DOHH2 (cell line): ENCODE measurements around the gene EMILIN3.

Experiments used
- H3F3A ChIP-seq: fragments of 200-600 bp; sonication (generic), shearing (Covaris generic); 2 replicates; pipeline ENCODE4 v1.6.0; 2016; ENCODE audit warnings: antibody characterized with exemption, mild to moderate bottlenecking; ENCODE audit not compliant: control insufficient read depth, insufficient read depth
- H3K27ac ChIP-seq: fragments of 200-600 bp; sonication (generic); 2 replicates; pipeline ENCODE4 v1.5.1; 2014; ENCODE audit warnings: low read depth, mild to moderate bottlenecking, low read length, moderate library complexity
- H3K27me3 ChIP-seq: fragments of 200-600 bp; sonication (generic); 2 replicates; pipeline ENCODE4 v1.6.1; 2014; ENCODE audit warnings: mild to moderate bottlenecking, low read length, mixed read lengths; ENCODE audit not compliant: control insufficient read depth
- H3K36me3 ChIP-seq: fragments of 200-600 bp; sonication (generic); 2 replicates; pipeline ENCODE4 v1.6.1; 2014; ENCODE audit warnings: mild to moderate bottlenecking, low read length, moderate library complexity, mixed read lengths; ENCODE audit not compliant: control insufficient read depth
- H3K4me1 ChIP-seq: fragments of 200-600 bp; sonication (generic); 2 replicates; pipeline ENCODE4 v1.6.1; 2014; ENCODE audit warnings: mild to moderate bottlenecking, low read length, mixed read lengths; ENCODE audit not compliant: control insufficient read depth
- H3K4me2 ChIP-seq: fragments of 200-600 bp; sonication (generic); 2 replicates; pipeline ENCODE4 v1.6.0; 2014; ENCODE audit warnings: mild to moderate bottlenecking, low read length, moderate library complexity
- H3K4me3 ChIP-seq: fragments of 200-600 bp; sonication (generic); 2 replicates; pipeline ENCODE4 v1.5.1; 2014; ENCODE audit warnings: mild to moderate bottlenecking, low read length, mixed read lengths
- H3K79me2 ChIP-seq: fragments of 200-600 bp; sonication (generic); 2 replicates; pipeline ENCODE4 v1.6.1; 2014; ENCODE audit warnings: mild to moderate bottlenecking, low read length, mixed read lengths; ENCODE audit not compliant: control insufficient read depth
- H3K9me2 ChIP-seq: fragments of 200-600 bp; sonication (generic); replicated peaks from 2 replicates; pipeline ENCODE4 v1.6.1; 2014; ENCODE audit warnings: mild to moderate bottlenecking, low read length, mixed read lengths; ENCODE audit not compliant: control insufficient read depth
- H3K9me3 ChIP-seq: fragments of 200-600 bp; sonication (generic); 2 replicates; pipeline ENCODE4 v1.6.1; 2014; ENCODE audit warnings: antibody characterized with exemption, low read length, mixed read lengths; ENCODE audit not compliant: control insufficient read depth, insufficient read depth
- H4K20me1 ChIP-seq: fragments of 200-600 bp; sonication (generic); 2 replicates; pipeline ENCODE4 v1.6.0; 2014; ENCODE audit warnings: low read depth, mild to moderate bottlenecking, antibody characterized with exemption, low read length, moderate library complexity; ENCODE audit not compliant: control insufficient read depth, insufficient read depth
- CTCF ChIP-seq: fragments of 200-600 bp; sonication (generic); IDR thresholded peaks from one replicate; pipeline ENCODE4 v1.5.1; 2014; ENCODE audit warnings: antibody characterized with exemption, mild to moderate bottlenecking, low read depth, low read length; ENCODE audit not compliant: poor library complexity, severe bottlenecking
- EZH2phosphoT487 ChIP-seq: fragments of 200-600 bp; sonication (generic); IDR thresholded peaks from 2 replicates; pipeline ENCODE4 v1.6.1; 2017; ENCODE audit warnings: borderline replicate concordance, mild to moderate bottlenecking, antibody characterized with exemption, low read length, moderate library complexity, mixed read lengths

Gene EMILIN3

DNA sequence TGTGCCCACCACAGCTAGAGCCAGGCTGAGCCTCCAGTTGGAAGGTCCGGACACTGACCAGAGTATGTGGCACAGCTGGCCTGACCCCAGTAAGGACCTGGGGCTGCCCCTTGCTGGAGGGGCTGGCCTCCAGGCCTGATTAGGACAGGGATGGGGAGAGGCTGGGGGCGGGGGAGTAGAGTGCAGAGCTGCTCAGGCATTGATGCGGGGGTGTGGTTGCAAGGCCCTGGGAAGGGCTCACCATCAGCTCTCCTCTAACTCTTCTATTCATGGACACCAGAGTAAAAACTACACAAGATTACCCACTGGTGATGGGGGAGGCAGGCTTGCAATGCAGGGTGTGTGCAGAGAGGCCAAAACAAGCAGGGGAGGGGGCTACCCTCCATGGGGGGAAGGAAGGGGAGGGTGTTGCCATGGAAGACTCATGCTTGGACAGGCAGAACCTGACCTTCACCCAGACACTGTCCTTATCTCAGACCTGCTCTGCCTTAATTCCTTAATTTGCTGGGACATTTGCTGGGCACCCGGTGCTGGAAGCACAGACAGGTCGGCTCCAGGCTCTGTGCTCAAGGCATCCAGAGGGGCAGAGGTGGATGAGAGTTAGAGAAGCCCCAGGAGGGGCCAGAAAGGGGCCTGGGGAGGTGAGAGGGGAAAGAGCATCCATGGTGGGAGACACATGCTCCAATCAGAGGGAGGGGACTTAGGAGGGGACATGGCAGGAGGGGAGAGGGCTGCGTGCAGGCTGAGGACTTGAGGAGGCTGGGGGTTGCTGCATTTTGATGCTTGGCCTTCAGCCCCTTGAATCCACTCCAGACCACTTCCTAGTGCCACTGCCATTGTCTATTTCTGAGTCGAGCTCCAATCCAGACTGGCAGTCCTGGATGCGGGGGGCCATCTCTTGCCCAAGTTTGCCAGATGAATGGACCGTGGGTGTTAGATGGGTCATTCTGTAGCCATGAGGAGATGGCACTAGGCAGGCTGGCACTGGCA, 7.6 kb upstream of the EMILIN3 start:
- Histone ChIP-seq H3K9me2 (no peaks in the 10 kb centered on the region), H3K4me2 (no peak overlapping the region), H3K4me3 (no peak overlapping the region), H3K4me1 (peaks cover 4% of the 10 kb centered on the region; the same call in 1 of the 2 replicates), H3F3A (no peaks in the 10 kb centered on the region), H3K9me3 (0 out of 2 replicates have a peak, but pooled peaks cover 4% of the 10 kb centered on the region), H3K27ac (no peak overlapping the region), H4K20me1 (no peaks in the 10 kb centered on the region), H3K79me2 (no peaks in the 10 kb centered on the region), H3K36me3 (no peaks in the 10 kb centered on the region), H3K27me3 (no peaks in the 10 kb centered on the region)
- TF ChIP-seq CTCF, result no peak
- no peak for TF ChIP-seq EZH2phosphoT487

GRCh38 chr20:41373251-41373783, 6.7 kb upstream of the EMILIN3 start:
- H3K79me2 ChIP-seq, result no peaks in the 10 kb centered on the region
- H3K27me3 ChIP-seq, result no peaks in the 10 kb centered on the region
- H3K4me1 ChIP-seq, result peaks cover 4% of the 10 kb centered on the region; the same call in 1 of the 2 replicates
- no peak for TF ChIP-seq EZH2phosphoT487
- no peak for TF ChIP-seq CTCF
- no peak overlapping the region for H3K4me2 ChIP-seq
- H3K9me2 ChIP-seq, result no peaks in the 10 kb centered on the region
- H3F3A ChIP-seq, result no peaks in the 10 kb centered on the region
- H3K4me3 ChIP-seq, result no peak overlapping the region
- no peak overlapping the region for H3K27ac ChIP-seq
- no peaks in the 10 kb centered on the region for H4K20me1 ChIP-seq
- H3K9me3 ChIP-seq, result 0 out of 2 replicates have a peak, but pooled peaks cover 4% of the 10 kb centered on the region
- H3K36me3 ChIP-seq, result no peaks in the 10 kb centered on the region

- H3K4me1 ChIP-seq, result no peaks in the 10 kb centered on the region
- 0 out of 2 replicates have a peak, but pooled peaks cover 4% of the 10 kb centered on the region for H3K9me3 ChIP-seq
- no peaks in the 10 kb centered on the region for H3K9me2 ChIP-seq
- no peaks in the 10 kb centered on the region for H3K36me3 ChIP-seq
- no peaks in the 10 kb centered on the region for H3K79me2 ChIP-seq
- H3F3A ChIP-seq, result no peaks in the 10 kb centered on the region
- H3K4me3 ChIP-seq, result no peak overlapping the region
- no peak overlapping the region for H3K4me2 ChIP-seq
- no peak overlapping the region for H3K27ac ChIP-seq
- no peaks in the 10 kb centered on the region for H3K27me3 ChIP-seq
- H4K20me1 ChIP-seq, result no peaks in the 10 kb centered on the region
- TF ChIP-seq CTCF (no peak), EZH2phosphoT487 (no peak)
These were observed 4.8 kb upstream of the EMILIN3 start for GRCh38 chr20:41371371-41371770.
